Stimulated activated CD4-positive, alpha-beta T cell treated with anti-CD3 and anti-CD28 coated beads, Interleukin-15, amount 100 ng/mL, for 48 hours (primary cell): Measurements from ENCODE around the gene ARL11.
"Not testable (repeated sequence)": the region's sequence is repeated elsewhere in the genome, so short reads cannot be mapped to it uniquely, and the experiment has no call there.

Source experiments
- DNase-seq, 2 donors: peaks; one replicate each; pipeline ENCODE4 v3.0.0-alpha.2; 2020; ENCODE audit warnings: low read depth in 2 of 2

Gene ARL11

DNA sequence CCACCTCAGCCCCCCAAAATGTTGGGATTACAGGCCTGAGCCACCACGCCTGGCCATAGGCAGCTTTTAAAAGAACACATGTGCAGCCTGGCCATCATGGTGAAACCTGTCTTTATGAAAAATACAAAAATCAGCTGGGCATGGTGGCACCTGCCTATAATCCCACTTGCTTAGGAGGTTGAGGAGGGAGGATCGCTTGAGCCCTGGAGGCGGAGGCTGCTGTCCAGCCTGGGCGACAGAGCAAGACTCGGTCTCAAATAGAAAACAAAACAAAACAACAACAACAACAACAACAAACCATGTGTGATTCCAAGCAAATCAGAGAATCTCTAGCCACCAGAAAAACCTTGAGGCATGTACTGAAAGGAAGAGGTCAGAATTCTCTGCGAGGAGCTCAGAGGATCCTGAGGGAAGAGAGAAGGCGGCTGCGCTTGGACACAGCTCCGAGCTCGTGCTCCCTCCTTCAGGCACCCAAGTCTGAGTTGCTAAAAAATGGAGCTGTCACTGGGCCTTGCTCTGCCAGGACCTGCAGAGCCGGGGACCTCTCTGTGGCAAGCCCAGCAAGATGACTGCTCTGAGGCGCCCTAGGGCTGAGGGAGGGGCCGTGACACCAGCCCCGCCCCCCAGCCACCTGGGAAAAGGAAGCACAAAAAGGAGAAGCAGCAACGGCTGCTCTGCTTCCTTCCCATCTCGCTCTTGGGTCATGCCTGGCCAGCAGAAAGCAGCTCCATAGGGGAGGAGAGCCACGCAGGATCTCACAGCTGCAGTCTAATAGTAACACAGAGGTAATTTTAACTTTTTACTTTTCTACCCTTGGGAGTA, at the start of gene ARL11:
ARL11 (plus strand) TSS at position 677 of the 822 bp plus-strand sequence. CDS start 1,941 bp downstream, outside the sequence.
- peak; percentile 31 to 48 for DNase-seq

- no peak for DNase-seq
Observed at GRCh38 chr13:49579501-49579900, 48.8 kb upstream of the ARL11 start.

DNA sequence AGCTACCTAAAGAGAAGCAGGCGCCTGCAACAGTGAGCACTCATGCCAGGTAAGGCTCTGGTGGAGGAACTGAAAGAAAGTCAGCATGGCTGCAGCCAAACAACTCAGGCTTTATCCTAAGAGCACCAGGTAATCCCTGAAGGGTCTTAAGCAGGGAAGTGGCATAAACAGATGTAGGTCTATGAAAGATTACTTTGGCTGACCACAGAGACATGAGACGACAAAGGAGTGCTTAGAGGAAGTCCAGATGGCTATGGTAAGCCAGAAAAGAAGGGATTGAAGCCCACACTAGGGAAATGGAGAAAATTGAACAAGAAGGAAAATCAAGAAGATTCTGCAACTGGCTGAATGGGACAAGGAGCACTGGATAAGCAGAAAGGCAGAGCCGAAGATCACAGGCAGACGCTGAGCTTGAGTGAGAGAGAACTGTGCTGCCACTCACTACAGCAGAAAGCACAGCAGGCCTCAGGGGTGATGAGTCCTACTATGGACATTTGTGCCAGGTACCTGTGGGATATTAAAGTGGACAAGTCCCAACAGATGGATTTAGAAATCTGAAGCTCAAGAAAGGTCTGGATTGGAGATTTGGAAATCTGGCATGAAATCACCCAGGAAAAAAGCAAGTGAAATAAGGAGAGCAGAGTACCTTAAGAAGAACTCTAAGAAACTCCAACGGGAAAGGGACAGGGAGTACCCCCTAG, 47.2 kb upstream of the ARL11 start:
- no peak for DNase-seq

- no peak for DNase-seq
Observed at GRCh38 chr13:49584771-49585182, 43.5 kb upstream of the ARL11 start.

GRCh38 chr13:49585220-49586157, 42.8 kb upstream of the ARL11 start, which contains the start of gene RCBTB1:
TSS of gene RCBTB1 (minus strand) at chr13:49585558. CDS start at chr13:49567279, 18,279 bp downstream.
- peak; percentile 41 to 57 for DNase-seq

GRCh38 chr13:49586717-49587116, 41.6 kb upstream of the ARL11 start:
- no peak for DNase-seq

DNA sequence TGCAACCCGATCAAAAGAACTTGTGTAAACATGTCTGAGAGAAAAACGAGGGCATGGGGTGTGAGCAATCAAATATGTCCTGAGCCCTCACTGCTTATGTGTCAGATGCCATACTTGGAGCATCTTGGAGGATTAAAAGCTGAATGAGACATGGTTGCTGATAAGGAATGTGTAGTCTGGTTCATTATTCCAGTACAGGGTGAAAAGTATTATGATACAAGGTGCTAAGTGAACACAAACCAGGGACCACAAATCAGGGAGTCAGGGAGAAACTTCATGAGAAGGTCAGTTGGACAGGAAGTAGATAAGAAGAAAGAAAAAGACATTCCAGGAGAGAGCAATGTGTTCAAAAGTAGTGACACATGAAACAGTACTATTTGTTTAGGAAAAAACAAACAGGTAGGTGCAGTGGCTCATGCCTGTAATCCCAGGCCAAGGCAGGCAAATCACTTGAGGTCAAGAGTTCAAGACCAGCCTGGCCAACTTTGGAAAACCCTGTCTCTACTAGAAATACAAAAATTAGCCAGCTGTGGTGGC, 40.9 kb upstream of the ARL11 start:
- DNase-seq: no peak

GRCh38 chr13:49590714-49591113, 37.6 kb upstream of the ARL11 start:
- not testable (repeated sequence) for DNase-seq

DNA sequence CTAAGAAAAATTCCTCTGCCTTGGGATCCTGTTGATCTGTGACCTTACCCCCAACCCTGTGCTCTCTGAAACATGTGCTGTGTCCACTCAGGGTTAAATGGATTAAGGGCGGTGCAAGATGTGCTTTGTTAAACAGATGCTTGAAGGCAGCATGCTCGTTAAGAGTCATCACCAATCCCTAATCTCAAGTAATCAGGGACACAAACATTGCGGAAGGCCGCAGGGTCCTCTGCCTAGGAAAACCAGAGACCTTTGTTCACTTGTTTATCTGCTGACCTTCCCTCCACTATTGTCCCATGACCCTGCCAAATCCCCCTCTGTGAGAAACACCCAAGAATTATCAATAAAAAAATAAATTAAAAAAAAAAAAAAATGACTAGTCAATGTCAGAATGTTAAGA, 34.4 kb upstream of the ARL11 start:
- DNase-seq: not testable (repeated sequence)

DNA sequence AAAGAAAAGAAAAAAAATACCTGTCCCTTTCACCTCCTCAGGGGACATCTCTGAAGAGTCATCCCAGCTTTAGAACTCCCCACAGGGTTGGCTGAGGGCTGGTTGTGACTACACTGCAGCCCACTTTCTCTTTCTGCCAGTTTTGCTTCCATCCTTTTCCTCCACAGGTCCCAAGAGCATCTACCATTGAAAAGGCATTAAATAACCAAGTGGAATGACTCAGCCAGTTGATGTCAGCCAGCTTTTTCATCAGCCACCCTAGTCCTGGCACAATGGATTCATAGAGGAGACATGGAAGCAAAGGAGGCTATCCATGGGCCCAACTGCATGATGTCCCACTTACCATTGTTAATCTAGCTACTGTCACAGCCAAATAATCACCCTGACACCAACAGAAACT, 33.7 kb upstream of the ARL11 start:
- DNase-seq: no peak

GRCh38 chr13:49596221-49596620, 32.1 kb upstream of the ARL11 start:
- no peak for DNase-seq

- DNase-seq: no peak
Observed at GRCh38 chr13:49597043-49597641, 31.2 kb upstream of the ARL11 start.

- no peak for DNase-seq
Observed at GRCh38 chr13:49602005-49602404, 26.3 kb upstream of the ARL11 start.

DNA sequence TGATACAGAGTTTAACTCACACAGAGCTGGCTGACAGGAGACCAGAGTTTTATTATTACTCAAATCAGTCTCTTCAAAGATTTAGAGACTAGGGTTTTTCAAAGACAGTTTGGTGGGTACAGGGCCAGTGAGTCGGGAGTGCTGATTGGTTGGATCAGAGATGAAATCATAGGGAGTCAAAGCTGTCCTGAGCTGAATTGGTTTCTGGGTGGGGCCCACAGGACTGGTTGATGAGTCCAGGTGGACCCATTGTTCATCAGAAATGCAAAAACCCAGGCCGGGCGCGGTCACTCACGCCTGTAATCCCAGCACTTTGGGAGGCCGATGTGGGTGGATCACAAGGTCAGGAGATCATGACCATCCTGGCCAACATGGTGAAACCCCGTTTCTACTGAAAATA, 25.7 kb upstream of the ARL11 start:
- not testable (repeated sequence) for DNase-seq

GRCh38 chr13:49604570-49604969, 23.7 kb upstream of the ARL11 start:
- no peak for DNase-seq

- peak; percentile 64 to 75 for DNase-seq
Observed at GRCh38 chr13:49606747-49607648, 21.3 kb upstream of the ARL11 start.

GRCh38 chr13:49607761-49608160, 20.5 kb upstream of the ARL11 start:
- DNase-seq: no peak

GRCh38 chr13:49608651-49609331, 19.5 kb upstream of the ARL11 start:
- no peak for DNase-seq

DNA sequence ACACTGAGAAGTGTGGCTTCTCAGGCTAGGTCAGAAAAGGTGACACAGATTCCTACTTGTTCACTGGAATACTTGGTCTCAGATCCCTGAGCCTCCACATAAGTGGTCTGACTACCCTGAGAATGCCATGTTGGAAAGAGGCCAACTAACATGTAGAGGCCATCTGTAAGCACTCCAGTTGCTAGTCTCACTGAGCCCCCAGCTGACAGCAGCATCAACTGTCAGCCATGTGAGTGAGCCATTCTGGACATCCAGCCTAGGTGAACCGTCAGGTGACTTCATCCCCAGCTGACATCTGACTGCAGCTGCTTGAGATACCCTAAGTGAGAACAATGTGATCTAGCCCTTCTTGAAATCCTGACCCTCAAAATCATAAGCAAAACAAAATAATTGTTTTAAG, 18.1 kb upstream of the ARL11 start:
- DNase-seq: no peak
